GM19193 (cell line): ENCODE results near the gene PIK3CB.

Experiments
- POLR2A ChIP-seq: IDR thresholded peaks from 4 replicates; pipeline ENCODE4 v1.6.1; 2011; ENCODE audit not compliant: insufficient read depth, insufficient read length; ENCODE audit errors: extremely low read depth

The PIK3CB gene

GRCh38 chr3:138818185-138818860 lies 16.4 kb downstream of the PIK3CB start:
- TF ChIP-seq POLR2A = no peak

- TF ChIP-seq POLR2A = no peak
These were observed 17.0 kb downstream of the PIK3CB start for GRCh38 chr3:138817695-138818094.

- TF ChIP-seq POLR2A = no peak
These were observed 21.9 kb downstream of the PIK3CB start for GRCh38 chr3:138812806-138813205.

GRCh38 chr3:138809500-138810256 lies 25.1 kb downstream of the PIK3CB start:
- TF ChIP-seq POLR2A = no peak

DNA sequence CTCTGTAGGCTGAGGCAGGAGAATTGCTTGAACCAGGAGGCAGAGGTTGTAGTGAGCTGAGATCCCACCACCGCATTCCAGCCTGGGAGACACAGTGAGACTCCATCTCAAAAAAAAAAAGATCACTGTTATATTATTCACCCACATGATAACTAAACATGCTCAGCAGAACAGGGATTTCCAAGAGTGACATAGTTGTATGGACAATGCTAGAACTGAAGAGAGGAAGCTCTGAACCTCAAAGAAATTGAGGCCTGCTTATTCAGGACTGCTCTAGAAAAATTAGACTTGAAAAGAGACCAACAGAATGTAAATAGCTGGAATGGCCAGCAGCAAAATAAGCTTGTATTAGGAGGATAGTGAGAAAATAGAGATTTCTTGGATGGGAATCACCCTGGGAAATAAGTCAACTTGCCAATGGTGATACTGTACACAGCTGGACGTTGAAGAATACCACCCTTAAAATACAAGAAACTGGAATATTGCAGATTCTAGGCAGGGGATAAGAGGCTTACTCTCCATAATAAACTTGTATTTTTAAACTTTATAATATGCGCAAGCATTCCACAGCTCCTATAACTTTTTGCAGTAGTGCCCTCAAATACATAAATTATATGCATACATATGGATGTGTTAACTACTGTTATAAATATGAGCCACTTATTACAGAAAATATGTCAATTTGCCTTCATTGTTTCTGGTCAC lies 28.2 kb downstream of the PIK3CB start:
- no peak for TF ChIP-seq POLR2A

DNA sequence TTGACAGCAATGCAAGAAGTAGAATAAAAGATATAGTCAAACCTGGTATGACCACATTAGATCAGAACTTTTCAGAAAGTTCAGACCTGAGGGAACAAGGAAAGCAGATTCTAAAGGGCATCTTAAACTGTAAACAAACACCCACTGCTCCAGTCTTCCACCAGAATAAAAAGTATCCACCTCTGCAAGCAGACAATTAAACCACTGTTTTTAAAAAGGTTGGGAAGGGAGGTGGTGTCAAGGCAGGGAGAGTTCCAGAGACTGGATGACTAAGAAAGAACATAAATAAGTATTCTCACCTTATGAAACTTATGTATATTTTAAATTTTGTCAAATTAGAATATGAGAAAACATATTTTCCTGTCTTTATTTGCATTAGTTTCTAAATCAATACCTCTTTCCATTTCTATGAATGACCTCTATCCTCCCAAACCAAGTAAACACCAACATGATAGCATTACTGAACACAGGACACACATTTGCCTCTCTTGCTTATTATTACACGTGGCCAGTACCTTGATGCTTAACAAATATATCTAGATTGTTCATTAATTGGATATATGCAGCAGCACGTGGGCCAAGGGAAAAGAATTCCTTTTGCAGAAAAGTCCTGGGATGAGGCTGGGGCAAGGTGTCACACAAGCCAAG lies 31.6 kb downstream of the PIK3CB start:
- no peak for TF ChIP-seq POLR2A

- no peak for TF ChIP-seq POLR2A
These were observed 32.9 kb downstream of the PIK3CB start for GRCh38 chr3:138801792-138802191.

GRCh38 chr3:138800248-138800647 lies 34.5 kb downstream of the PIK3CB start:
- TF ChIP-seq POLR2A = no peak

DNA sequence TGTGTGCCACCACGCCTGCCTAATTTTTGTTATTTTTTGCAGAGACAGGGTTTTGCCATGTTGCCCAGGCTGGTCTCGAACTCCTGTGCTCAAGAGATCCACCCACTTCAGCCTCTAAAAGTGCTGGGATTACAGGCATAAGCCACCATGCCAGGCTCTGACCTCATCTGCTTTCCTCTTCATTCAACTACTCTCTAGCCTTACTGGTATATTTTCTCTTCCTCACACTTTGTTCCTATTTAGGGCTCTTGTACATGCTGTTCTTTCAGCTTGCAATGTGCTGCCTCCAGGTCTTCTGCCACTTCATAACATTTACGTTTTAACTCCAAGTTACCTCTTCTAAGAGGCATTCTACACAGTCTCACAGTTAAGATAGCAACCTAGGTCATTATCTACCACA lies 34.9 kb downstream of the PIK3CB start:
- TF ChIP-seq POLR2A = no peak

GRCh38 chr3:138797508-138798038 lies 37.2 kb downstream of the PIK3CB start:
- no peak for TF ChIP-seq POLR2A

GRCh38 chr3:138796761-138797160 lies 38.0 kb downstream of the PIK3CB start:
- TF ChIP-seq POLR2A = no peak

GRCh38 chr3:138786788-138787271 lies 47.9 kb downstream of the PIK3CB start:
- no peak for TF ChIP-seq POLR2A

DNA sequence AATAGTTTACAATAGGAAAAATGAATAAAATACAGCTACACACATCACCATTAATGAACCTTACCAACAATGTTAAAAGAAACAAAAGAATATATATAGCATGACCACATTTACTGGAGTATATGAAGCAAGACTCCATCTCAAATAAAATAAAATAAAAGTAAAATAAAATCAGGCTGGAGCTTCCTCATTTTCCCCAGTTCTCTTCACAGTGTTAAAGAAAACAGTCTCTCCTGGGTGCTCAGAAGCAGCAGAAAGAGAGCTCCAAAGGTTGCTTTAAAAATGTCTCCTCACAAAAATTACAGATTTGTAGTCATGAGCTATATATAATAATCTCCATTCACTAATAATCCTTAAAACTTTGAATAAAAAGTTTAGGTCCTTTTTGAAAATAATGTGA lies 48.8 kb downstream of the PIK3CB start:
- no peak for TF ChIP-seq POLR2A

- TF ChIP-seq POLR2A = no peak
These were observed 52.0 kb downstream of the PIK3CB start for GRCh38 chr3:138782755-138783154.

DNA sequence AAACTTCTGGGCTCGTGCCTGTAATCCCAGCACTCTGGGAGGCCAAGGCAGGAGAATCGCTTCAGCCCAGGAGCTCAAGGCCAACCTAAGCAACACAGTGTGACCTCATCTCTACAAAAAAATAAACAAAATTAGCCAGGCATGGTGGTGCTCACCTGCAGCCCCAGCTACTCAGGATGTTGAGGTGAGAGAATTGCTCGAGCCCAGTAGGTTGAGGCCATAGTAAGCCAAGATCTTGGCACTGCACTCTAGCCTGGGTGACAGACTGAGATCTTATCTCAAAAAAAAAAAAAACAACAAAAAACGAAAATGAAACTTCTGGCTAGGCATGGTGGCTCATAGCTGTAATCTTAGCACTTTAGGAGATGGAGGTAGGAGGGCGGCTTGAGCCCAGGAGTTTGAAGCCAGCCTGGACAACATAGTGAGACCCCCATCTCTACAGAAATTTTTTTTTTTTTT lies 53.7 kb downstream of the PIK3CB start:
- no peak for TF ChIP-seq POLR2A
